ENCODE results near the gene TTLL3. TPM values are rescaled to one million over a fixed set of nuclear protein-coding genes. Genes with fewer than 3 reads are reported as not detected.
A peak's percentile ranks its signal among the peaks of the same experiment; 100 is the strongest.

Gene TTLL3
- total RNA-seq, 1 donor from 2014 or later: 50.0 TPM

DNA sequence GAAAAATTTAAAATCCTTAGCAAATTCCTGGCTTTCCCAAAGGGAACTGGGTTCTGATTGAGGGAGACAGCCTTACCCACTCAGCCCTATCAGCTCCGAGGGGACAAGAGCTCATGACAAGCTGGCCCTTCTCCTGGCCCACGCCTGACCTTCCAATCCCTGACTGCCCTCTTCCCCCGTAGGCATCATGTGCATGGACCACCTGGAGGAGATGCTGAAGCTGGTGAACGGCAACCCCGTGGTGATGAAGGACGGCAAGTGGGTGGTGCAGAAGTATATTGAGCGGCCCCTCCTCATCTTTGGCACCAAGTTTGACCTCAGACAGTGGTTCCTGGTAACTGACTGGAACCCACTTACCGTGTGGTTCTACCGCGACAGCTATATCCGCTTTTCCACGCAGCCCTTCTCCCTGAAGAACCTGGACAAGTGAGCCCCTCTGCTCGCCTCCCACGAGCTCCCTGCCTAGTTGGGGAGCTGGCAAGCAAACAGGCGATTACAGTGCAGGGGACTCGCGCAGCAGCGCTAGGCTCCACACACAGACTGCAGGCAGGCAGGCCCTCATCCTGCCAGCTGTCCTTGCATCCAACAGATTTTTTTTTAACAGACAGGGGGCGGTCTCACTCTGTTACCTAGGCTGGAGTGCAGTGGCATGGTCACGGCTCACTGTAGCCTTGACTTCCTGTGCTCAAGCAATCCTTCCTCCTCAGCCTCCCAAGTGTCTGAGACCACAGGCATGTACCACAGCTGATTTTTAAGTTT lies 16.9 kb downstream of the TTLL3 start:
- Histone ChIP-seq H3K4me3 (no peak overlapping the region), H3K9me3 (no peaks in the 10 kb centered on the region), H3K27ac (no peak overlapping the region), H3K27me3 (ENCODE audit: low read depth) (no peaks in the 10 kb centered on the region), H3K4me1 (no peaks in the 10 kb centered on the region), H3K36me3 (peaks cover 27% of the 10 kb centered on the region)
- TF ChIP-seq, protein P1, sequence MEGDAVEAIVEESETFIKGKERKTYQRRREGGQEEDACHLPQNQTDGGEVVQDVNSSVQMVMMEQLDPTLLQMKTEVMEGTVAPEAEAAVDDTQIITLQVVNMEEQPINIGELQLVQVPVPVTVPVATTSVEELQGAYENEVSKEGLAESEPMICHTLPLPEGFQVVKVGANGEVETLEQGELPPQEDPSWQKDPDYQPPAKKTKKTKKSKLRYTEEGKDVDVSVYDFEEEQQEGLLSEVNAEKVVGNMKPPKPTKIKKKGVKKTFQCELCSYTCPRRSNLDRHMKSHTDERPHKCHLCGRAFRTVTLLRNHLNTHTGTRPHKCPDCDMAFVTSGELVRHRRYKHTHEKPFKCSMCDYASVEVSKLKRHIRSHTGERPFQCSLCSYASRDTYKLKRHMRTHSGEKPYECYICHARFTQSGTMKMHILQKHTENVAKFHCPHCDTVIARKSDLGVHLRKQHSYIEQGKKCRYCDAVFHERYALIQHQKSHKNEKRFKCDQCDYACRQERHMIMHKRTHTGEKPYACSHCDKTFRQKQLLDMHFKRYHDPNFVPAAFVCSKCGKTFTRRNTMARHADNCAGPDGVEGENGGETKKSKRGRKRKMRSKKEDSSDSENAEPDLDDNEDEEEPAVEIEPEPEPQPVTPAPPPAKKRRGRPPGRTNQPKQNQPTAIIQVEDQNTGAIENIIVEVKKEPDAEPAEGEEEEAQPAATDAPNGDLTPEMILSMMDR (IDR thresholded peaks at IDR 0.05): peak; percentile 24
- ATAC-seq: peak; percentile 32 to 51
- peak; percentile 37 for DNase-seq
- intact Hi-C loops (cut with DNase I): no loop called here

DNA sequence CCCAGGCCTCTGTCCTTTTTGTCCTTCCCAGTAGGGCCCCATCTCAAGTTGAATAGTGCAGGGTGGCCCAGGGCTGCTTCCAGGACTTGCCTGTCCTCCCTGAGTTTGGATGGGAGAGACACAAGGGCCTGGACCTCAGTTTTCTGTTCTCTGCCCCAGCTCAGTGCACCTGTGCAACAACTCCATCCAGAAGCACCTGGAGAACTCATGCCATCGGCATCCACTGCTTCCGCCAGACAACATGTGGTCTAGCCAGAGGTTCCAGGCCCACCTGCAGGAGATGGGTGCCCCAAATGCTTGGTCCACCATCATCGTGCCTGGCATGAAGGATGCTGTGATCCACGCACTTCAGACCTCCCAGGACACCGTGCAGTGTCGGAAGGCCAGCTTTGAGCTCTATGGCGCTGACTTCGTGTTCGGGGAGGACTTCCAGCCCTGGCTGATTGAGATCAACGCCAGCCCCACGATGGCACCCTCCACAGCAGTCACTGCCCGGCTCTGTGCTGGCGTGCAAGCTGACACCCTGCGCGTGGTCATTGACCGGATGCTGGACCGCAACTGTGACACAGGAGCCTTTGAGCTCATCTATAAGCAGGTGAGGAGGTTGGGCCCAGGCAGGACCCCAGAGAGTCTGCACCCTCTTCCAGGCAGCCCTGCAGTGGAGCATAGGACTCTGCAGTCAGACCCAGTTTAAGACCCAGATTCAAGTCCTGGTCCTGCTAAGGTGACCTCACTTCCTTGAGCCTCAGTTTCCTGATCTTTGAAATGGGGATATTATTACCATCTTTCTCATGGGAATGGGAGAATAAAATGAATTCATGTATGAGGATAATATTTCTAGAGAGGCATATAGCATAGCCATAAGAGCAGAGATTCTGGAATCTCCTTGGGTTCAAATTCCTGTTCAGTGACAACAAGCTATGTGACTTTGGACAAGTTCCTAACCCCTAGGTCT lies 19.0 kb downstream of the TTLL3 start:
- Histone ChIP-seq H3K27me3 (ENCODE audit: low read depth) (no peaks in the 10 kb centered on the region), H3K4me3 (no peak overlapping the region), H3K4me1 (no peaks in the 10 kb centered on the region), H3K36me3 (peaks cover 45% of the 10 kb centered on the region), H3K27ac (no peak overlapping the region), H3K9me3 (no peaks in the 10 kb centered on the region)
- ATAC-seq (no peak), DNase-seq (peak; percentile 38)
- intact Hi-C loops (cut with DNase I): no loop called here
- TF ChIP-seq, protein P1 (IDR thresholded peaks at IDR 0.05): no peak

DNA sequence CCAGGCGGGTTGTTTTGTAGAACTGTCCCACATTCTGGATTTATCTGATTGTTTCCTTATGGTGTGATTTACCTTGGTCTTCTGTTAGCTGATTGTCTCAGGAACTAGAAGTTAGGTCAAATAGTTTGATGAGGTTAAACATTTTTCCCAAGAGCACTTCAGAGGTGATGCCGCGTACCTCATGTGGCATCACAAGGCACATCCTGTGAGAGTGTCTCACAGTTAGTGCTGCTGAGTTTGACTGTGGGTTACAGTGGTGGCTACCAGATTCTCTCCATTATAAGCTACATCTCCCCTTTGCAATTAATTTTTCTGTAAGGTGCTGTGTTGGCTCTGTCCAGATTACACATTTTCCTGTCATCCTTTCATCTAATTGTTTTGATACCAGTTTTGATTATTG lies 21.2 kb downstream of the TTLL3 start:
- H3K27ac ChIP-seq: no peak overlapping the region
- no peak overlapping the region for H3K4me3 ChIP-seq
- no peaks in the 10 kb centered on the region for H3K27me3 ChIP-seq (ENCODE audit: low read depth)
- intact Hi-C loops (cut with DNase I): no loop called here
- no peaks in the 10 kb centered on the region for H3K9me3 ChIP-seq
- ATAC-seq (no peak), DNase-seq (no peak)
- peaks cover 66% of the 10 kb centered on the region for H3K36me3 ChIP-seq
- TF ChIP-seq, protein P1 (IDR thresholded peaks at IDR 0.05): no peak
- no peaks in the 10 kb centered on the region for H3K4me1 ChIP-seq

DNA sequence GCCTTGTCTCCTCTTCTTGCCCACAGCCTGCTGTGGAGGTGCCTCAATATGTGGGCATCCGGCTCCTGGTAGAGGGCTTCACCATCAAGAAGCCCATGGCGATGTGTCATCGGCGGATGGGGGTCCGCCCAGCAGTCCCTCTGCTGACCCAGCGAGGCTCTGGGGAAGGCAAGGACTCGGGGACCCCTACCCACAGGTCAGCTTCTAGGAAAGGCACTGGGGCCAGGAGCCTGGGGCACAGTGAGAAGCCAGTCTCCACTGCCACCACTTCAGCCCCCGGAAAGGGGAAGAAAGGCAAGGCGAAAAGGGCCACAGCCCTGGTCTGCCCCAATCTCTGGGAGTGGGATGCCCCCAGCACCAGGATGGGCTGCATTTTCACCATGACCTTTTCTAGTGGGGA lies 23.0 kb downstream of the TTLL3 start:
- H3K4me3 ChIP-seq: no peak overlapping the region
- ATAC-seq: no peak
- H3K27me3 ChIP-seq (ENCODE audit: low read depth): no peaks in the 10 kb centered on the region
- no peaks in the 10 kb centered on the region for H3K9me3 ChIP-seq
- intact Hi-C loops (cut with DNase I): no loop called here
- H3K36me3 ChIP-seq: peaks cover 71% of the 10 kb centered on the region
- no peaks in the 10 kb centered on the region for H3K4me1 ChIP-seq
- no peak for DNase-seq
- TF ChIP-seq, protein P1 (IDR thresholded peaks at IDR 0.05): no peak
- no peak overlapping the region for H3K27ac ChIP-seq

DNA sequence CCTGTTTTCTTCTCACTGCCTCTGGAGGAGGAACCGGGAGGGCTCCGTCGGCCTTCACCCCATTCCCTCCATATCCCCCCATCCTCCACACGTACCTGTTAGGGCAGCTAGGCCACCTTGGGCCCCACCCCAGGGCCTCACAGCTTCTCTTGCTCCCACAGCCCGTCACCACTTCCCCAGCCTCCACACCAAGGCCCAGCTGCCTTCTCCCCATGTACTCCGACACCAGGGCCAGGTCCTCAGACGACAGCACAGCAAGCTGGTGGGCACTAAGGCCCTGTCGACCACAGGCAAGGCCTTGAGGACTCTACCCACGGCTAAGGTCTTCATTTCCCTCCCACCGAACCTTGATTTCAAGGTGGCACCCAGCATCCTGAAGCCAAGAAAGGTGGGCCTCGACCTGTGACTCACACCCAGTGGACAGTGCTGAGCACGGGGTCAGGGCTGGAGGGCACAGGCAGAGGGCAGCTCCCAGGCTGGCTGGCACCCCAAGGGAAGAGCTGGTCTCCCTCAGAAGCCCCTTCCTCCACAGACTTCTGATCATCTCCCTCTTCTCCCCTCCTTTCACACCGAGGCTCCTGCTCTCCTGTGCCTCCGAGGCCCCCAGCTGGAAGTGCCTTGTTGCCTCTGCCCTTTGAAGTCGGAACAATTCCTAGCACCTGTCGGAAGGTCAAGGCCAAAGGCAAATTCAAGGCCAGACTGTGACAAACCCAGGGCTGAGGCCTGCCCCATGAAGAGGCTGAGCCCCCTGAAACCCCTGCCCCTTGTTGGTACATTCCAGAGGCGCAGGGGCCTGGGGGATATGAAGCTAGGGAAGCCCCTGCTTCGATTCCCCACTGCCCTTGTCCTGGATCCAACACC lies 24.7 kb downstream of the TTLL3 start:
- Histone ChIP-seq H3K4me3 (no peak overlapping the region), H3K27ac (no peak overlapping the region), H3K36me3 (peaks cover 78% of the 10 kb centered on the region), H3K27me3 (ENCODE audit: low read depth) (no peaks in the 10 kb centered on the region), H3K9me3 (no peaks in the 10 kb centered on the region), H3K4me1 (no peaks in the 10 kb centered on the region)
- TF ChIP-seq, protein P1 (IDR thresholded peaks at IDR 0.05): no peak
- ATAC-seq (peak in 1 of 2 donors; percentile 9), DNase-seq (no peak)
- intact Hi-C loops (cut with DNase I): no loop called here
